Activated T-helper 1 cell treated with anti-CD3 and anti-CD28 coated beads, Interleukin-2, amount 50 U/mL, for 16 hours (primary cell): ENCODE data around the gene NSD2.

Experiments
- DNase-seq, 2 donors: peaks; one replicate each; pipeline ENCODE4 v3.0.0-alpha.2; 2020; ENCODE audit warnings: low read depth in 1 of 2, low spot score in 1 of 2

NSD2 gene

DNA sequence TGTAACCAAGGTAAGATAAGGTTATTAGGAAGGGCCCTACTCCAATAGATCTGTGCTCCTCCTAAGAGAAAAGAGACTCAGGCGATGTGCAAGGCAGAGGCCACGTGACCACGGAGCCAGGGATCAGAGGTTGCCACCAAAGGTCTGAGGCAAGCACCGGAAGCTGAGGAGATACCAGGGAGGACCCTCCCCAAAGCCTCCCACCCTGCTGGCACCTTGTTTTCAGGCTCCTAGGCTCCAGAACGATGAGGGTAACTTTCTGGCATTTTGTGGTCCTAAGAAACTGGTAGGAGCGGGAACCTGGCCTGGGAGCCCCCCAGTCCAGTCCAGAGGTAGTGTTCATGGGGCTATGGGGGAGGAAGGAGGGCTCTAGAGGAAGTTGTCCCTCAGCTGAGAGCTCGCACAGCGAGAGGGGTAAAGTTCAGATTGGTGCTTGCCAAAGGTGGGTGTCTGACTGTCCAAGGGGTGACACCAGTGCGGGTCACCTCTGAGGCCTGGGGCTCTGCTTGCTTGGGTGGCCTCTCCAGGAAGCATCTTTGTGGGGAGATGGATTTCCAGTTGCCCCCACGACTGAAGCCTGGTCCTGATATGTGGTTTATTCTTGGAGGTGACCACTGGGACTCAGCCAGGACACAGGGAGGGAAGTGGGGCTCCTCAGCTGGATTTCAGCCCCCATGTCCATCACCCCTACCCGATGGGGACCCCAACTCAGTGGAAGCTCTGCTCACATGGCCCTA lies 7.7 kb upstream of the NSD2 start:
- DNase-seq = no peak

- no peak for DNase-seq
These were observed 6.9 kb upstream of the NSD2 start for GRCh38 chr4:1864076-1865008.

DNA sequence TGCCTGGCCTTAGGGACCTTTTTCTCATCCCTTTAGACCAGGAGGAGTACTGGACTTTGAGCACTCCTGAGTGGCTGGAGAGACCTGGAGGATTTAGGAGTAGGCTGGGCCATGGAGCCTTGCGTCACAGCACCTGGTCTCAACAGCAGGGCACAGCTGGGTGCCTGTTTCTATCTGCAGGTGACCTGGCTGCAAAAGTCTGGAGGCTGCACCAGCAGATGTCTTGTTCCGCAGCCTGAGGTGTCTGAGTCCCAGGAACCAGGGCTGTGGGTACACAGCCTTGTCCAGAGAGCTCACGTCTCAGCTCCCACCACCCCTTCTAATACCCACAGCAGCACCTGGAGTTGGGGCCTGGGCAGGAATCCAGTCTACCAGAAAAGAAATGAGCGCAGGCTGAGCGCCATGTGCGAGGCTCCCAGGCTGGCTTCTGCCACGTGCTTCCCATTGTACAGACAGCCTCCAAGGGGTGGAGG lies 5.0 kb upstream of the NSD2 start:
- no peak for DNase-seq

GRCh38 chr4:1868293-1868692 lies 2.9 kb upstream of the NSD2 start:
- no peak for DNase-seq

GRCh38 chr4:1868912-1869311 lies 2.3 kb upstream of the NSD2 start:
- DNase-seq = no peak

GRCh38 chr4:1869530-1870327 lies 1.5 kb upstream of the NSD2 start:
- no peak for DNase-seq

DNA sequence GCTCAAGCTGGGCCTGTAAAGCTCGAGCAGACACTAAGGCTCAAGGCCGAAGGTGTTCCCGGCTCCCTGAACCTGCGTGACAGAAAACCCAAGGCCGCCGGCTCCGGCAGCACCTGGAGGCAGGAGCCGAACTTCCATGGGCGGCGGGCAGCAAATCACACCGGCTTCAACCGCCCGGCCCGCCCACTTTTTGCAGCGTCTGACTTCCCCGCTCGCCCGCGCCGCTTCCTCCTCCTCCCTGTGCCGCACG lies 940 bp upstream of the NSD2 start:
- DNase-seq = peak; percentile 73 to 77

DNA sequence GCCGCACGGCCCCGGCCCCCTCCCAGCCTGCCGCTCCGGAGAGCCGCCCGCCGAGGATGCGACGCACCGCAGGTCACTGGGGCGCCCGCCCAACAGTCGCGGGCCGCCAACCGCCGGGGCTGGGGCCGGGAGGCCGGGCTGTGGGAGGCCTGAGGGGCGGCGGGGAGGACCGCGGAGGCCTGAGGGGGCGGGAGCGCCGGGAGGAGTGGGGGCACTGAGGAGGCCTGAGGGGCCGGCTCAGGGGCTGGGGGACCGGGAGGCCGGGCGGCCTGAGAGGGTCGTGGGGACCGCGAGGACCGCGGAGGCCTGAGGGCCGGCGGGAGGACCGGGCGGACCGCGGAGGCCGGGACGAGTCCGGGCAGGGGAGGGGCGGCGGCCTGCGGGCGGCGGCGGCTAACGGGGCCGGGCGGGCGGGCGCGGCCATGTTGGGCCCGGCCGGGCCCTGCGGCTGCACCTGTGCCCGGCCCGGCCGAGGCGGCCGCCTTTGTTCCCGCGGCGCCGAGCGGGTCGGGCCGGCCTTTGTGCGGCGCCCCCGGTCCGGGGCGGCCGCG lies 353 bp downstream of the NSD2 start:
- DNase-seq = no peak

DNA sequence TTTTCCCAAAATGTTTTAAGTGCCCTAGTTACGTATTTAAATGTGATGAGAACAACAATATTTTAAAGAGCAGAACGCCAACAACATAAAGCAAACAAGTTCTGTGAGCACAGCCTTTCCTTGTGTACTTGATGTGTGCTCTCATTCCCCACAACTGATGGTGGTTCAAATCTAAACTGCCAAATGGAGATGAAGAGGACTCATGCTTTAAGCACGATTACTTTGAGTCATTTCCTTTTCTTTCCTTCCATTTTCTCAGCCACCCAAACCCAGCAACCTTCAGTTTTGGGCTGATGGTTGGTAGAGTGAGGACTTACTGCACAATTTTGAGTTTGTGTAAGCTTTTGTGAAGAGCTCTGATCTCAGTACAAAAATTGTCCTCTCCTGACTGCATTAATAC lies 1.7 kb downstream of the NSD2 start:
- DNase-seq = no peak

- no peak for DNase-seq
These were observed 2.1 kb downstream of the NSD2 start for GRCh38 chr4:1873291-1873690.

GRCh38 chr4:1873776-1874175 lies 2.6 kb downstream of the NSD2 start:
- DNase-seq = no peak

GRCh38 chr4:1874201-1874600 lies 3.0 kb downstream of the NSD2 start:
- no peak for DNase-seq

GRCh38 chr4:1879485-1879884 lies 8.3 kb downstream of the NSD2 start:
- DNase-seq = no peak

GRCh38 chr4:1880332-1880731 lies 9.1 kb downstream of the NSD2 start:
- no peak for DNase-seq

GRCh38 chr4:1882850-1883271 lies 11.7 kb downstream of the NSD2 start:
- DNase-seq = no peak

DNA sequence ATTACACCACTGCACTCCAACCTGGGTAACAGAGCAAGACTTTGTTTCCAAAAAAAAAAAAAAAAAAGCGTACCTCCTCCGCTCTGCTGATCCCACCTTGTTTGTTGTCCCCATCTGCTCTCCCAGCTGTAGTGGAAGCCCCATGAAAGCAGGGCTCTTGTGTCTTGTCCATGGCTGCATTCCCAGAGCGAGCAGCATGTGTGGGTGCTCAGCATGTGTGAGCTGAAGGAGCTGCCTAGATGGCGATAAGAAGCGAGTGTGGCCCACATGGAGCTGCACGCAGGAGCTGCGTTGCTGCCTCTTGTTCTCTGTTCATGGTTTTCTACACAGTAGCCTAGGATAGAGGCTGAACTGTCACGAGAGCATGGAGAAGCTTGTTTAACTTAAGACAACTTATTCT lies 12.4 kb downstream of the NSD2 start:
- no peak for DNase-seq

DNA sequence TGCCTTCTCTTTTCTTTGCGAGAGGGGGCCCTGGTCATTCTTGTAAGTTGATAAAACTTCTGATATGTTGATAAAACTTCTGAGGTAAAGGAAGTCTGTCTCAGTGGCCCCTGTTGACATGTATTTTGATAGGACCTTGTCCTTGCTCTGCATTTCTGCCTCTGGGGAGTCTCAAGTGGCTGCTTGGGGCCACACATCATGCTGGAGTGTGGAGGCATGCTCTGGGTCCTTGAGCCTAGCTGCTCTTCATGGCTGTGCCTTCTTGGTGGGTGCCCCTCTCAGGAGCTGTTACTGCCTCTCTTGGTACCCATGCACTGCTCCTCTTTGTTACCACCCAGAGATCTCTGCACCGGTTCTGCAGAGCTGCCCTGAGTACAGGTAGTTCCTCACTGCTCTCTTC lies 14.2 kb downstream of the NSD2 start:
- no peak for DNase-seq

GRCh38 chr4:1887052-1887451 lies 15.9 kb downstream of the NSD2 start:
- DNase-seq = no peak

- DNase-seq = no peak
These were observed 19.9 kb downstream of the NSD2 start for GRCh38 chr4:1890979-1891570.

GRCh38 chr4:1895971-1896657 lies 24.9 kb downstream of the NSD2 start:
- DNase-seq = no peak

- no peak for DNase-seq
These were observed 25.4 kb downstream of the NSD2 start for GRCh38 chr4:1896658-1896991.
